GM12878 (cell line): ENCODE measurements around the gene FCN2.

Source experiments
- KAT2A ChIP-seq: conservative IDR thresholded peaks from 2 replicates; pipeline ENCODE4 v1.6.1; 2011; ENCODE audit warnings: low read depth, low read length; ENCODE audit not compliant: control insufficient read depth
- SP1 ChIP-seq: IDR thresholded peaks from one replicate; pipeline ENCODE4 v1.6.1; 2011; ENCODE audit warnings: low read depth, low read length
- YBX1 ChIP-seq: fragments of 450-650 bp; IDR thresholded peaks from 2 replicates; pipeline ENCODE4 v1.6.1; 2016; ENCODE audit warnings: antibody characterized with exemption
- TF ChIP-seq, protein P1 (sequence below): IDR thresholded peaks from 2 replicates; pipeline ENCODE4 v1.6.1; 2011; ENCODE audit warnings: borderline replicate concordance, low read depth, mild to moderate bottlenecking, moderate library complexity, mixed read lengths, low read length; ENCODE audit not compliant: insufficient read depth; ENCODE audit errors: extremely low read length

DNA sequence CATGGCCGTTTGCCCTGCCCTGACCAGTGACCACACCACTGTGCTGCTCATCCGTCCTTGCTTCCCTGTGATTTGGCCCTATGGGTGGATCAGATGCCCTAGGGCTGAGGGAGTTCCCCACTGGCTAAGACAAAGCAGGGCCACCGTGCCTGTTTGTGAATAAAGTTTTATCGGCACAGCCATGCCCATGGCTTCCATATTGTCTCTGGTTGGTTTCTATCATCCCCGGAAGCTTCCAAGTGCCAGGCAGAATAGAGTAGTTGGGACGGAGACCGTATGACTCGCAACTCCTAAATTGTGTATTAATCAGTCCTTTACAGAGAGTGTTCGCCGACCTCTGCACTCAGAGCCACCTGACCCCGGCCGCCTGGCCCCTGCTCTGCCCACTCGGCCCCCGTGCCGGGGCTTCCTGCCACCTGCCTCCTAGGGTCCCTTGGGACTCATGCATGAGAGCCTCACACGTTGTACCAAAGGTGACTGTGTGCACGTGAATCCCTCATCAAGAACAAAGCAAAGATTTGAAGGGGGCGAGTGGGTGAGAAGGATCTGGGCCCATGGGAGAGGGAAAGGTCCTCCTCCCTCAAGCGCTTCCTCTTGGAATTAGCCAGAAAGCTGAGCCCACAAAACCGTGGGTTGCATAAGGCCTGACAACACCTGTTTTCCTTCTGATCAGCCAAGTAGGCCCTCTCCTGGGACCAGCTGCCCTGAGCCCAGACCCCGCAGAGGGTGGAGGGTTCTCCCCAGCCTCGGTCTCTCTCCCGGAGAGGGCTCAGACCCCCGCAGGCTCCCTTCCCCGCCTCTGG lies 11.7 kb upstream of the FCN2 start:
- TF ChIP-seq YBX1 (no peak), KAT2A (no peak), SP1 (no peak)
- TF ChIP-seq, protein P1, sequence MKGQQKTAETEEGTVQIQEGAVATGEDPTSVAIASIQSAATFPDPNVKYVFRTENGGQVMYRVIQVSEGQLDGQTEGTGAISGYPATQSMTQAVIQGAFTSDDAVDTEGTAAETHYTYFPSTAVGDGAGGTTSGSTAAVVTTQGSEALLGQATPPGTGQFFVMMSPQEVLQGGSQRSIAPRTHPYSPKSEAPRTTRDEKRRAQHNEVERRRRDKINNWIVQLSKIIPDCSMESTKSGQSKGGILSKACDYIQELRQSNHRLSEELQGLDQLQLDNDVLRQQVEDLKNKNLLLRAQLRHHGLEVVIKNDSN = no peak
